Colon (tissue), 2 donors: ENCODE measurements around the gene CFL2.

ENCODE experiments used
- FAIRE-seq: peaks from 2 replicates; lab custom pipeline; 2012; peaks lifted over from hg19 to GRCh38; lab: Jason Lieb, UNC
- donor health status: control.
- donor health status: control.

Gene CFL2

GRCh38 chr14:34676516-34677211 lies 37.7 kb downstream of the CFL2 start:
- no peak for FAIRE-seq

DNA sequence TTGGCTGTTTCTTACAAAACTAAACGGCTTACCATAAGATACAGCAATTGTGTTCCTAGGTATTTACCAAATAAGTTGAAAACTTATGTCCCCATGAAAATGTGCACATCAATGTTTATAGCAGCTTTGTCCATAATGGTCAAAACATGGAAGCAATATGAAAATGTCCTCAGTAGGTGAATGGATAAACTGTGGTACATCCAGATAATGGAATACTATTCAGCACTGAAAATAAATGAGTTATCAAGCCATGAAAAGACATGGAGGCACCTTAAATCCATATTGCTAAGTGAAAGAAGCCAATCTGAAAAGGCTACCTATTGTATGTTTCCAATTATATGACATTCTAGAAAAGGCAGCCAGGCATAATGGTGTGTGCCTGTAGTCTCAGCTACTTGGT lies 40.7 kb downstream of the CFL2 start:
- FAIRE-seq: no peak

DNA sequence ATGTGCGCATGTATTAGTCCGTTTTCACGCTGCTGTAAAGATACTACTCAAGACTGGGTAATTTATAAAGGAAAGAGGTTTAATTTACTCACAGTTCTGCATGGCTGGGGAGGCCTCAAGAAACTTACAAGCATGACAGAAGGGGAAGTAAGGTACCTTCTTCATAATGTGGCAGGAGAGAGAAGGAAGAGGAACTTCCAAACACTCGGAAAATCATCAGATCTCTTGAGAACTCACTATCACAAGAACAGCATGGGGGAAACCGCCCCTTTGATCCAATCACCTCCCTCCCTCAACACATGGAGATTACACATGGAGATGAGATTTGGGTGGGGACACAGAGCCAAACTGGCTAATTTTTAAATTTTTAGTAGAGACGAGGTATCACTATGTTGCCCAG lies 42.7 kb downstream of the CFL2 start:
- FAIRE-seq: no peak

- FAIRE-seq: no peak
These were observed 46.3 kb downstream of the CFL2 start for GRCh38 chr14:34668111-34668510.

DNA sequence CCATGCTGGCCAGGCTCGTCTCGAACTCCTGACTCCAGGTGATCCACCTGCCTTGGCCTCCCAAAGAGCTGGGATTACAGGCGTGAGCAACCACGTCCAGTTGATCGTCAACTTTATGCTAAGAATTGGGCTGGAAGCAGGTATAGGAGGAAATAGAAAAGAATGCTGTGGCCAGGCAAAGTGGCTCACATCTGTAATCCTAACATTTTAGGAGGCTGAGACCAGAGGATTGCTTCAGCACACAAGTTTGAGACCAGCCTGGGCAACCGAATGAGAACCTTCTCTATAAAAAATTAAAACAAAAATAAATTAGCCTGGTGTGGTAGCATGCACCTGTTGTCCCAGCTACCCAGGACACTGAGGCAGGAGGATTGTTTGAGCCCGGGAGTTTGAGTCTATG lies 47.4 kb downstream of the CFL2 start:
- no peak for FAIRE-seq

- no peak for FAIRE-seq
These were observed 48.5 kb downstream of the CFL2 start for GRCh38 chr14:34665785-34666435.

DNA sequence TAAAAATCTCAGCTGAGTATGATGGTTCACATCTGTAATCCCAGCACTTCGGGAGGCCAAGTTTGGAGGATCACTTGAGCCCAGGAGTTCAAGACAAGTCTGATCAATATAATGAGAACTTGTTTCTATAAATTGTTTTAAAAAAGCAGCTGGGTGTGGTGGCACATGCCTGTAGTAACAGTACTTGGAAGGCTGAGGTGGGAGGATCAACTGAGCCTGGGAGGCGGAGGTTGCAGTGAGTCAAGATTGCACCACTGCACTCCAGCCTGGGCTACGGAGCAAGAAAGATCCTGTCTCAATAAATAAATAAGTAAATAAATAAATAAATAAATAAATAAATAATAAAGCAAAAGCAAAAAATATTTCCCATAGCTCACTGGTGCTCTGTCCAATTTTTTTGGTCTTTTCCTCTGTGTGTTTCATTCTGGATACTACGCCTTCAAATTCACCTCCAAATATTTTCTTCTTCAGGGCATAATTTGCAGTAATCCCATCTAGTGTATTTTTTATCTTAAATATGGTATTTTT lies 51.8 kb downstream of the CFL2 start:
- FAIRE-seq: no peak

DNA sequence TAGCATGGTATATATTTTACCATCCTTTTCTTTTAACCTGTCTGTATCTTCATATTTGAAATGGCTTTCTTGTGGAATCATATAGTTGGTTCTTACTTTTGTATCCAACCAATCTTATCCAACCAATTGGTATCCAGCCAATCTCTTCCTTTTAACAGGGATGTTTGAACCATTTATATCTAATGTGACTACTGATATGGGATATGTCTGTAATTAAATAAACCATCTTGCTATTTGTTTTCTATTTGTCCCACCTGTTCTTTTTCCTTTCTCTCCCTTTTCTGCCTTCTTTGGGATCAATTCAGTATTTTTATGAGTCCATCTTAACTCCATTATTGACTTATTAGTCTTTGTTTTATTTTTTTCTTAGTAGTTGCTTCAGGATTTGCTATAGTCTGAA lies 53.6 kb downstream of the CFL2 start:
- FAIRE-seq: no peak
